Neural cell (in vitro differentiated cells): ENCODE measurements around the gene OBSCN. TPM values are rescaled to one million over a fixed set of nuclear protein-coding genes. Genes with fewer than 3 reads are reported as not detected.

Experiments
- H2AFZ ChIP-seq: fragments of 200-600, 300-800 bp; sonication (generic), shearing (Covaris generic); 2 replicates; pipeline ENCODE4 v1.6.0; 2014; ENCODE audit warnings: low read depth, mild to moderate bottlenecking, antibody characterized with exemption, low read length, moderate library complexity
- H3F3A ChIP-seq: fragments of 200-600 bp; shearing (Covaris generic); 2 replicates; pipeline ENCODE4 v1.6.1; 2016; ENCODE audit warnings: mild to moderate bottlenecking, moderate library complexity, mixed read lengths, antibody characterized with exemption, low read length; ENCODE audit not compliant: insufficient read depth, poor library complexity, severe bottlenecking
- H3K27ac ChIP-seq: fragments of 200-600, 300-800 bp; sonication (generic), shearing (Covaris generic); 2 replicates; pipeline ENCODE4 v1.5.1; 2014; ENCODE audit warnings: mild to moderate bottlenecking, low read length, moderate library complexity
- H3K27me3 ChIP-seq: fragments of 300-800, 200-600 bp; sonication (generic), shearing (Covaris generic); 2 replicates; pipeline ENCODE4 v1.6.0; 2014; ENCODE audit warnings: mild to moderate bottlenecking, low read depth, low read length, moderate library complexity; ENCODE audit not compliant: insufficient read depth
- H3K36me3 ChIP-seq: fragments of 300-800, 200-600 bp; sonication (generic), shearing (Covaris generic); 2 replicates; pipeline ENCODE4 v1.5.1; 2014; ENCODE audit warnings: mild to moderate bottlenecking, antibody characterized with exemption, low read length, moderate library complexity; ENCODE audit not compliant: insufficient read depth
- H3K4me2 ChIP-seq: fragments of 300-800, 200-600 bp; sonication (generic), shearing (Covaris generic); 2 replicates; pipeline ENCODE4 v1.6.0; 2014; ENCODE audit warnings: mild to moderate bottlenecking, low read length
- H3K4me3 ChIP-seq: fragments of 300-800, 200-600 bp; sonication (generic), shearing (Covaris generic); 2 replicates; pipeline ENCODE4 v1.5.1; 2014; ENCODE audit warnings: mild to moderate bottlenecking, low read length, moderate library complexity
- H3K79me2 ChIP-seq: fragments of 200-600 bp; shearing (Covaris generic); replicated peaks from 2 replicates; pipeline ENCODE4 v1.6.0; 2014; ENCODE audit warnings: mild to moderate bottlenecking, low read length, moderate library complexity; ENCODE audit not compliant: insufficient read depth
- H3K9ac ChIP-seq: fragments of 300-800, 200-600 bp; sonication (generic), shearing (Covaris generic); 2 replicates; pipeline ENCODE4 v1.6.1; 2016; ENCODE audit warnings: mild to moderate bottlenecking, low read length, mixed read lengths
- H3K9me2 ChIP-seq: fragments of 200-600 bp; shearing (Covaris generic); 2 replicates; pipeline ENCODE4 v1.6.1; 2016; ENCODE audit warnings: mild to moderate bottlenecking, low read length, mixed read lengths; ENCODE audit not compliant: insufficient read depth
- H3K9me3 ChIP-seq: fragments of 200-600, 300-800 bp; sonication (generic), shearing (Covaris generic); 2 replicates; pipeline ENCODE4 v1.6.1; 2016; ENCODE audit warnings: mild to moderate bottlenecking, mixed run types, low read length, moderate library complexity, mixed read lengths
- H4K20me1 ChIP-seq: fragments of 200-600 bp; shearing (Covaris generic); 2 replicates; pipeline ENCODE4 v1.6.1; 2016; ENCODE audit warnings: mild to moderate bottlenecking, mixed run types; ENCODE audit not compliant: insufficient read depth
- CTCF ChIP-seq: fragments of 450-650 bp; IDR thresholded peaks from 2 replicates; pipeline ENCODE4 v1.5.1; 2014; ENCODE audit warnings: antibody characterized with exemption, mild to moderate bottlenecking, moderate library complexity; ENCODE audit not compliant: poor library complexity, severe bottlenecking
- EP300 ChIP-seq: fragments of 450-650 bp; conservative IDR thresholded peaks from 2 replicates; pipeline ENCODE4 v1.6.1; 2014; ENCODE audit warnings: antibody characterized with exemption, mild to moderate bottlenecking, moderate library complexity; ENCODE audit not compliant: poor library complexity, severe bottlenecking
- EZH2 ChIP-seq: fragments of 200-600, 300-800 bp; shearing (Covaris generic), sonication (generic); IDR thresholded peaks from 2 replicates; pipeline ENCODE4 v1.6.1; 2014; ENCODE audit warnings: antibody characterized with exemption, low read length, borderline replicate concordance, mild to moderate bottlenecking; ENCODE audit not compliant: insufficient read depth, poor library complexity, severe bottlenecking
- MXI1 ChIP-seq: fragments of 450-650 bp; conservative IDR thresholded peaks from 2 replicates; pipeline ENCODE4 v1.6.1; 2014; ENCODE audit warnings: antibody characterized with exemption, mild to moderate bottlenecking; ENCODE audit not compliant: poor library complexity, severe bottlenecking
- POLR2AphosphoS5 ChIP-seq: IDR thresholded peaks from 2 replicates; pipeline ENCODE4 v1.6.1; 2012
- RAD21 ChIP-seq: fragments of 450-650 bp; conservative IDR thresholded peaks from 2 replicates; pipeline ENCODE4 v1.6.1; 2014; ENCODE audit warnings: antibody characterized with exemption, mild to moderate bottlenecking, moderate library complexity
- REST ChIP-seq: IDR thresholded peaks from 2 replicates; pipeline ENCODE4 v1.6.1; 2012; ENCODE audit warnings: borderline replicate concordance
- SMC3 ChIP-seq: fragments of 450-650 bp; conservative IDR thresholded peaks from 2 replicates; pipeline ENCODE4 v1.6.1; 2014; ENCODE audit warnings: antibody characterized with exemption, mild to moderate bottlenecking, moderate library complexity; ENCODE audit not compliant: poor library complexity
- TAF1 ChIP-seq: IDR thresholded peaks from 2 replicates; pipeline ENCODE4 v1.6.1; 2012; ENCODE audit warnings: low read depth
- polyA plus RNA-seq: library from polyadenylated mRNA; depleted of rRNA; stranded (reverse); fragments of >200 nt; gene quantifications from 2 replicates; pipeline ENCODE4 v1.2.3, GENCODE V29; 2014

The OBSCN gene
- polyA plus RNA-seq, 1 donor from 2014 or later, result 7.2 TPM

- Histone ChIP-seq H3K27ac (no peak overlapping the region), H2AFZ (no peak overlapping the region), H4K20me1 (no peaks in the 10 kb centered on the region), H3K4me3 (no peak overlapping the region), H3K36me3 (no peaks in the 10 kb centered on the region), H3K79me2 (no peaks in the 10 kb centered on the region), H3K9me3 (no peaks in the 10 kb centered on the region), H3K4me2 (no peak overlapping the region), H3K9me2 (no peaks in the 10 kb centered on the region), H3F3A (no peaks in the 10 kb centered on the region), H3K9ac (no peak overlapping the region), H3K27me3 (peaks cover 6% of the 10 kb centered on the region)
- TF ChIP-seq POLR2AphosphoS5 (no peak), MXI1 (no peak), CTCF (no peak), RAD21 (no peak), REST (no peak), EZH2 (no peak), SMC3 (no peak), EP300 (no peak), TAF1 (no peak)
Observed at GRCh38 chr1:228208831-228209551, 1.1 kb downstream of the OBSCN start.

GRCh38 chr1:228209657-228210056 is 1.8 kb downstream of the OBSCN start:
- Histone ChIP-seq H4K20me1 (no peaks in the 10 kb centered on the region), H3F3A (no peaks in the 10 kb centered on the region), H3K79me2 (no peaks in the 10 kb centered on the region), H3K9ac (no peak overlapping the region), H3K9me3 (no peaks in the 10 kb centered on the region), H3K4me2 (no peak overlapping the region), H3K36me3 (no peaks in the 10 kb centered on the region), H2AFZ (no peak overlapping the region), H3K27ac (no peak overlapping the region), H3K9me2 (no peaks in the 10 kb centered on the region), H3K4me3 (no peak overlapping the region), H3K27me3 (peaks cover 6% of the 10 kb centered on the region)
- TF ChIP-seq EP300 (no peak), CTCF (no peak), MXI1 (no peak), POLR2AphosphoS5 (no peak), REST (no peak), SMC3 (no peak), RAD21 (no peak), EZH2 (no peak), TAF1 (no peak)
